ENCODE results near the gene PLOD1. TPM values are rescaled to one million over a fixed set of nuclear protein-coding genes. Genes with fewer than 3 reads are reported as not detected.

The PLOD1 gene
- total RNA-seq, 1 experiment from 2014 or later: 46.9 TPM

- Mint-ChIP-seq H3K27me3 (ENCODE audit: low read depth) (no peaks in the 10 kb centered on the region), H3K4me1 (peaks cover 12% of the 10 kb centered on the region), H3K27ac (0 out of 2 replicates have a peak overlapping the region, but pooled peaks have one; percentile 70), H3K36me3 (peaks cover under 1% of the 10 kb centered on the region; the same call in 1 of the 2 replicates), H3K9me3 (no peaks in the 10 kb centered on the region), H3K4me3 (no peak overlapping the region)
- DNase-seq (ENCODE audit: low spot score) (no peak), ATAC-seq (no peak)
- POLR2A ChIA-PET: interaction anchor here (0.6 kb wide), 1 partner anchor 25 kb away, joined by 4 read pairs; no protein-coding TSS in a partner anchor
- TF ChIP-seq CREB1 (CRISPR knock-in tag; IDR thresholded peaks at IDR 0.05) (no peak), FOXK1 (CRISPR knock-in tag; IDR thresholded peaks at IDR 0.05) (no peak), E2F5 (CRISPR knock-in tag; IDR thresholded peaks at IDR 0.05) (no peak), ZNF512 (CRISPR knock-in tag; IDR thresholded peaks at IDR 0.05; ENCODE audit: borderline replicate concordance) (no peak), ERG (CRISPR knock-in tag; IDR thresholded peaks at IDR 0.05) (no peak), ZNF138 (CRISPR knock-in tag; conservative IDR thresholded peaks at IDR 0.05) (no peak), NR3C1 (CRISPR knock-in tag; conservative IDR thresholded peaks at IDR 0.05; ENCODE audit: low read depth) (no peak), NFYB (CRISPR knock-in tag; conservative IDR thresholded peaks at IDR 0.05; ENCODE audit: low read depth) (no peak), IRF2 (CRISPR knock-in tag; IDR thresholded peaks at IDR 0.05; ENCODE audit: borderline replicate concordance, low read depth) (no peak), ELF4 (CRISPR knock-in tag; IDR thresholded peaks at IDR 0.05; ENCODE audit: low read depth) (no peak), E2F1 (CRISPR knock-in tag; IDR thresholded peaks at IDR 0.05) (no peak), ARID4B (CRISPR knock-in tag; IDR thresholded peaks at IDR 0.05; ENCODE audit: borderline replicate concordance) (no peak)
- CTCF ChIA-PET: interaction anchor here (1.1 to 3.6 kb wide), 4 partner anchors 53 to 165 kb away, joined by 4 to 21 read pairs (median 6); partner anchors contain the start of gene MFN2
Observed at GRCh38 chr1:11914024-11914423, 20.5 kb upstream of the PLOD1 start.

GRCh38 chr1:11918799-11919519 lies 15.6 kb upstream of the PLOD1 start:
- CTCF ChIA-PET: interaction anchor here (0.8 kb wide), 1 partner anchor 81 kb away, joined by 3 read pairs; no protein-coding TSS in a partner anchor
- H3K27me3 Mint-ChIP-seq (ENCODE audit: low read depth): no peaks in the 10 kb centered on the region
- ATAC-seq: no peak

More at GRCh38 chr1:11918799-11919519, 15.6 kb upstream of the PLOD1 start:
- Mint-ChIP-seq H3K27ac (no peak overlapping the region), H3K4me3 (no peak overlapping the region), H3K4me1 (peaks cover 6% of the 10 kb centered on the region), H3K36me3 (peaks cover 28% of the 10 kb centered on the region), H3K9me3 (no peaks in the 10 kb centered on the region)
- POLR2A ChIA-PET: interaction anchor here (1.2 kb wide), 1 partner anchor 11 kb away, joined by 3 read pairs; no protein-coding TSS in a partner anchor
- no peak for DNase-seq (ENCODE audit: low spot score)
- TF ChIP-seq E2F1 (CRISPR knock-in tag; IDR thresholded peaks at IDR 0.05): no peak

Data from WTC11 (cell line).